HEK293T (cell line): ENCODE results near the gene TGFBI.

Source experiments
- CTCF ChIA-PET: fragments of 350-600 bp; formaldehyde crosslinking; extraction: SDS; loops from one replicate; lab custom pipeline; 2021; ENCODE audit warnings: antibody characterized with exemption, inconsistent platforms; lab: Yijun Ruan, JAX
- POLR2A ChIA-PET: fragments of 350-600 bp; formaldehyde crosslinking; extraction: SDS; loops from one replicate; lab custom pipeline; 2020; ENCODE audit warnings: antibody characterized with exemption, inconsistent platforms; lab: Yijun Ruan, JAX
- DNase-seq: peaks from one replicate; pipeline ENCODE4 v3.0.0; 2012; ENCODE audit warnings: mixed read lengths; ENCODE audit errors: extremely low spot score
- ARNT ChIP-seq: fragments of 450-650 bp; IDR thresholded peaks from 2 replicates; pipeline ENCODE4 v1.6.1; 2017; ENCODE audit warnings: mild to moderate bottlenecking
- BHLHE40 ChIP-seq: fragments of 450-650 bp; IDR thresholded peaks from 2 replicates; pipeline ENCODE4 v1.6.1; 2016; ENCODE audit warnings: mild to moderate bottlenecking, moderate library complexity, borderline replicate concordance
- CTBP1 ChIP-seq: fragments of 450-650 bp; IDR thresholded peaks from 2 replicates; pipeline ENCODE4 v1.6.1; 2016; ENCODE audit warnings: borderline replicate concordance
- ELF4 ChIP-seq: fragments of 450-650 bp; IDR thresholded peaks from 2 replicates; pipeline ENCODE4 v1.6.1; 2017; ENCODE audit warnings: antibody characterized with exemption
- FOXA1 ChIP-seq: fragments of 450-650 bp; IDR thresholded peaks from 2 replicates; pipeline ENCODE4 v1.6.1; 2016; ENCODE audit warnings: mild to moderate bottlenecking
- FOXK2 ChIP-seq: fragments of 450-650 bp; IDR thresholded peaks from 2 replicates; pipeline ENCODE4 v1.6.1; 2016; ENCODE audit warnings: mild to moderate bottlenecking
- FOXM1 ChIP-seq: fragments of 450-650 bp; IDR thresholded peaks from 2 replicates; pipeline ENCODE4 v1.6.1; 2017; ENCODE audit warnings: mild to moderate bottlenecking, borderline replicate concordance
- HDGF ChIP-seq: fragments of 450-650 bp; IDR thresholded peaks from 2 replicates; pipeline ENCODE4 v1.6.1; 2017; ENCODE audit warnings: antibody characterized with exemption, borderline replicate concordance
- L3MBTL2 ChIP-seq: fragments of 450-650 bp; conservative IDR thresholded peaks from 2 replicates; pipeline ENCODE4 v1.6.1; 2016; ENCODE audit warnings: mild to moderate bottlenecking
- LEF1 ChIP-seq: fragments of 450-650 bp; IDR thresholded peaks from 2 replicates; pipeline ENCODE4 v1.6.1; 2017; ENCODE audit warnings: mild to moderate bottlenecking, borderline replicate concordance
- NFRKB ChIP-seq: fragments of 450-650 bp; IDR thresholded peaks from 2 replicates; pipeline ENCODE4 v1.6.1; 2016; ENCODE audit warnings: mild to moderate bottlenecking, moderate library complexity
- PKNOX1 ChIP-seq: fragments of 450-650 bp; IDR thresholded peaks from 2 replicates; pipeline ENCODE4 v1.6.1; 2016
- SP1 ChIP-seq: fragments of 450-650 bp; IDR thresholded peaks from 2 replicates; pipeline ENCODE4 v1.6.1; 2017
- SUZ12 ChIP-seq: fragments of 450-650 bp; IDR thresholded peaks from 2 replicates; pipeline ENCODE4 v1.6.1; 2016; ENCODE audit warnings: mild to moderate bottlenecking
- TARDBP ChIP-seq: fragments of 450-650 bp; IDR thresholded peaks from 2 replicates; pipeline ENCODE4 v1.6.1; 2016
- ZNF384 ChIP-seq: fragments of 450-650 bp; IDR thresholded peaks from 2 replicates; pipeline ENCODE4 v1.6.1; 2016

TGFBI gene

GRCh38 chr5:136067422-136067821, 38.6 kb downstream of the TGFBI start:
- POLR2A ChIA-PET: no interaction called here
- CTCF ChIA-PET: interaction anchor here (2.0 kb wide), 1 partner anchor 14 kb away, joined by 6 read pairs; no protein-coding TSS in a partner anchor
- TF ChIP-seq TARDBP: no peak
- no peak for TF ChIP-seq ARNT
- no peak for TF ChIP-seq FOXK2
- TF ChIP-seq CTBP1: no peak
- TF ChIP-seq PKNOX1: no peak
- no peak for TF ChIP-seq L3MBTL2
- no peak for TF ChIP-seq SP1
- no peak for TF ChIP-seq FOXA1
- TF ChIP-seq HDGF: no peak
- TF ChIP-seq FOXM1: no peak
- no peak for TF ChIP-seq LEF1
- TF ChIP-seq ELF4: no peak
- TF ChIP-seq NFRKB: no peak
- TF ChIP-seq BHLHE40: no peak

GRCh38 chr5:136070486-136071285, 41.9 kb downstream of the TGFBI start:
- POLR2A ChIA-PET: no interaction called here
- DNase-seq: no peak
- TF ChIP-seq HDGF (no peak), SUZ12 (no peak), TARDBP (no peak), ZNF384 (no peak), FOXM1 (no peak), CTBP1 (no peak), PKNOX1 (no peak), ELF4 (no peak)
- CTCF ChIA-PET: interaction anchor here (1.0 to 1.2 kb wide), 2 partner anchors 12 to 94 kb away, joined by 3 read pairs; no protein-coding TSS in a partner anchor

More at GRCh38 chr5:136067422-136067821, 38.6 kb downstream of the TGFBI start:
- no peak for DNase-seq

GRCh38 chr5:136073714-136074529, 45.1 kb downstream of the TGFBI start:
- POLR2A ChIA-PET: no interaction called here
- TF ChIP-seq FOXA1: no peak
- TF ChIP-seq FOXK2: no peak
- CTCF ChIA-PET: interaction anchor here (0.9 kb wide), 1 partner anchor 8 kb away, joined by 3 read pairs; no protein-coding TSS in a partner anchor
- DNase-seq: no peak

GRCh38 chr5:136075466-136075891, 46.7 kb downstream of the TGFBI start:
- no peak for DNase-seq
- ChIA-PET POLR2A (no interaction called here), CTCF (interaction anchor here (1.1 kb wide), 1 partner anchor 185 kb away, joined by 5 read pairs; no protein-coding TSS in a partner anchor)
- TF ChIP-seq L3MBTL2 (no peak), LEF1 (no peak), HDGF (no peak)

- POLR2A ChIA-PET: no interaction called here
- no peak for TF ChIP-seq FOXK2
- TF ChIP-seq FOXA1: no peak
- no peak for TF ChIP-seq NFRKB
- no peak for TF ChIP-seq ARNT
- no peak for TF ChIP-seq FOXM1
- no peak for TF ChIP-seq HDGF
- no peak for TF ChIP-seq LEF1
- no peak for TF ChIP-seq ZNF384
- no peak for TF ChIP-seq L3MBTL2
- TF ChIP-seq TARDBP: no peak
- TF ChIP-seq PKNOX1: no peak
- TF ChIP-seq CTBP1: no peak
- TF ChIP-seq SP1: no peak
- TF ChIP-seq ELF4: no peak
- no peak for TF ChIP-seq SUZ12
- CTCF ChIA-PET: no interaction called here
- DNase-seq: no peak
Measured at GRCh38 chr5:136076067-136076466, 47.3 kb downstream of the TGFBI start.

GRCh38 chr5:136076881-136077445, 48.2 kb downstream of the TGFBI start:
- no peak for TF ChIP-seq FOXK2
- TF ChIP-seq ARNT: no peak
- no peak for TF ChIP-seq FOXM1
- TF ChIP-seq SUZ12: no peak
- no peak for TF ChIP-seq FOXA1
- TF ChIP-seq TARDBP: no peak
- no peak for TF ChIP-seq NFRKB
- no peak for TF ChIP-seq PKNOX1
- TF ChIP-seq ZNF384: no peak
- no peak for TF ChIP-seq ELF4
- TF ChIP-seq SP1: no peak
- TF ChIP-seq BHLHE40: no peak
- no peak for TF ChIP-seq L3MBTL2
- TF ChIP-seq HDGF: no peak
- TF ChIP-seq LEF1: no peak
- TF ChIP-seq CTBP1: no peak
- ChIA-PET POLR2A (no interaction called here), CTCF (no interaction called here)
- DNase-seq: no peak
